GM18499 (cell line): Measurements from ENCODE around the gene HOXB5.

ENCODE experiments used
- ATAC-seq: cut with Tn5 transposase; IDR thresholded peaks from one replicate; pipeline ENCODE4 v1.9.1; 2021; ENCODE audit warnings: moderate number of reproducible peaks; ENCODE audit not compliant: insufficient read depth, unreplicated experiment

HOXB5 gene

GRCh38 chr17:48542698-48543106, 50.9 kb downstream of the HOXB5 start:
- ATAC-seq, result no peak

- ATAC-seq, result no peak
Measured at GRCh38 chr17:48542114-48542656, 51.4 kb downstream of the HOXB5 start.

- ATAC-seq, result no peak
Measured at GRCh38 chr17:48541577-48542113, 51.9 kb downstream of the HOXB5 start.
